ENCODE measurements around the gene ELOVL6.
"Not testable (repeated sequence)": the region's sequence is repeated elsewhere in the genome, so short reads cannot be mapped to it uniquely, and the experiment has no call there.

Gene ELOVL6

GRCh38 chr4:110157580-110157979 is 40.8 kb downstream of the ELOVL6 start:
- DNase-seq: no peak

GRCh38 chr4:110157166-110157565 is 41.2 kb downstream of the ELOVL6 start:
- not testable (repeated sequence) for DNase-seq

- no peak for DNase-seq
Measured at GRCh38 chr4:110156442-110156841, 42.0 kb downstream of the ELOVL6 start.

- DNase-seq: no peak
Measured at GRCh38 chr4:110155654-110156053, 42.8 kb downstream of the ELOVL6 start.

GRCh38 chr4:110154582-110154981 is 43.8 kb downstream of the ELOVL6 start:
- DNase-seq: no peak

GRCh38 chr4:110152386-110152785 is 46.0 kb downstream of the ELOVL6 start:
- DNase-seq: no peak

- no peak for DNase-seq
Measured at GRCh38 chr4:110149089-110149488, 49.3 kb downstream of the ELOVL6 start.

- no peak for DNase-seq
Measured at GRCh38 chr4:110142461-110142860, 56.0 kb downstream of the ELOVL6 start.

GRCh38 chr4:110139815-110140214 is 58.6 kb downstream of the ELOVL6 start:
- DNase-seq: no peak

GRCh38 chr4:110139111-110139510 is 59.3 kb downstream of the ELOVL6 start:
- DNase-seq: no peak

GRCh38 chr4:110138551-110138950 is 59.9 kb downstream of the ELOVL6 start:
- no peak for DNase-seq

GRCh38 chr4:110137829-110138228 is 60.6 kb downstream of the ELOVL6 start:
- no peak for DNase-seq

- no peak for DNase-seq
Measured at GRCh38 chr4:110135523-110135922, 62.9 kb downstream of the ELOVL6 start.

- DNase-seq: no peak
Measured at GRCh38 chr4:110135076-110135475, 63.3 kb downstream of the ELOVL6 start.

- DNase-seq: no peak
Measured at GRCh38 chr4:110134269-110134869, 64.0 kb downstream of the ELOVL6 start.

GRCh38 chr4:110132816-110133719 is 65.3 kb downstream of the ELOVL6 start:
- DNase-seq: no peak

GRCh38 chr4:110131916-110132315 is 66.5 kb downstream of the ELOVL6 start:
- DNase-seq: no peak

- no peak for DNase-seq
Measured at GRCh38 chr4:110130576-110131358, 67.6 kb downstream of the ELOVL6 start.

GRCh38 chr4:110129544-110129943 is 68.9 kb downstream of the ELOVL6 start:
- no peak for DNase-seq

- DNase-seq: no peak
Measured at GRCh38 chr4:110128472-110128919, 69.9 kb downstream of the ELOVL6 start.

- DNase-seq: no peak
Measured at GRCh38 chr4:110128029-110128428, 70.4 kb downstream of the ELOVL6 start.

GRCh38 chr4:110124711-110125110 is 73.7 kb downstream of the ELOVL6 start:
- no peak for DNase-seq

- DNase-seq: no peak
Measured at GRCh38 chr4:110122201-110122600, 76.2 kb downstream of the ELOVL6 start.

All from activated naive CD4-positive, alpha-beta T cell treated with anti-CD3 and anti-CD28 coated beads, Interleukin-2, amount 50 U/mL, for 16 hours (primary cell).